HUES64 (cell line): ENCODE data around the gene SSBP2.
"Not testable (repeated sequence)": the region's sequence is repeated elsewhere in the genome, so short reads cannot be mapped to it uniquely, and the experiment has no call there.

Experiments used
- H3K27ac ChIP-seq: 2 replicates; pipeline ENCODE4 v1.7.0; 2013; ENCODE audit warnings: low read depth, low read length, inconsistent platforms
- H3K27me3 ChIP-seq: 2 replicates; pipeline ENCODE4 v1.6.1; 2013; ENCODE audit warnings: mild to moderate bottlenecking, low read length; ENCODE audit not compliant: insufficient read depth
- H3K36me3 ChIP-seq: 2 replicates; pipeline ENCODE4 v1.6.1; 2013; ENCODE audit warnings: mild to moderate bottlenecking, low read length; ENCODE audit not compliant: insufficient read depth
- H3K4me1 ChIP-seq: 2 replicates; pipeline ENCODE4 v1.6.1; 2013; ENCODE audit warnings: mild to moderate bottlenecking, low read length, moderate library complexity; ENCODE audit not compliant: insufficient read depth
- H3K4me3 ChIP-seq: 2 replicates; pipeline ENCODE4 v1.5.1; 2013; ENCODE audit warnings: mild to moderate bottlenecking, low read length, moderate library complexity
- H3K9ac ChIP-seq: 2 replicates; pipeline ENCODE4 v1.6.1; 2013; ENCODE audit warnings: mild to moderate bottlenecking, low read depth, low read length
- H3K9me3 ChIP-seq: 2 replicates; pipeline ENCODE4 v1.6.1; 2013; ENCODE audit warnings: low read depth, low read length; ENCODE audit not compliant: insufficient read depth
- WGBS: fragments of 150-250, 120-280 bp; methylation state at CpG from one replicate; pipeline ENCODE4 v1.1.7; 2013; ENCODE audit warnings: missing lambda C conversion rate; 5-methylcytosine and 5-hydroxymethylcytosine counted together

Gene SSBP2

DNA sequence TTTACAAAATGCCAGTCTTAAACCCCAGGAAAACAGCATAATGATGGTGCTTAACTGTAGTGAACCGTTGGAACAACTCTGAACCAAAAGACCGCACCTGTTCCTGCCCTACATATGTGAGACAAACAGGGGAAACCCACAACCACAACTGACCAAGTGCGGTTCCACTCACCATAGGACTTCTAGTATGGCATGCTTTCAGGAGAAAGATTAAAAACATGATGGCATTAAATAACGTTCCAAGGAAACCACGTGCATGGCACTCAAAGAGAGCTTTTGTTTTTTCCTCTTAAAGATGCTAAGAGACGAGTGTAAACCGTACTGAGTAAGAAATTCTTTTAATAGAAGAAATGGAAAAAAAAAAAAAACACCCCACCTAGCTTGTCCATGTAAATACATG is 119.8 kb downstream of the SSBP2 start:
- H3K36me3 ChIP-seq, result peaks cover 5% of the 10 kb centered on the region; the same call in 1 of the 2 replicates
- 96% methylated on average over 7 of the region's 7 CpGs for WGBS
- no peak overlapping the region for H3K4me3 ChIP-seq
- no peaks in the 10 kb centered on the region for H3K9me3 ChIP-seq
- H3K4me1 ChIP-seq, result no peaks in the 10 kb centered on the region; the same call in 1 of the 2 replicates
- H3K9ac ChIP-seq, result no peak overlapping the region
- no peaks in the 10 kb centered on the region for H3K27me3 ChIP-seq
- no peak overlapping the region for H3K27ac ChIP-seq

- H3K9ac ChIP-seq, result no peak overlapping the region
- no peaks in the 10 kb centered on the region for H3K9me3 ChIP-seq
- 77% methylated on average over 2 of the region's 2 CpGs for WGBS
- H3K27me3 ChIP-seq, result no peaks in the 10 kb centered on the region
- no peak overlapping the region for H3K27ac ChIP-seq
- no peak overlapping the region for H3K4me3 ChIP-seq
- no peaks in the 10 kb centered on the region; the same call in 1 of the 2 replicates for H3K4me1 ChIP-seq
- peaks cover 5% of the 10 kb centered on the region; the same call in 1 of the 2 replicates for H3K36me3 ChIP-seq
These were observed 120.2 kb downstream of the SSBP2 start for GRCh38 chr5:81630684-81631083.

- Histone ChIP-seq H3K4me1 (no peaks in the 10 kb centered on the region; the same call in 1 of the 2 replicates), H3K36me3 (peaks cover 5% of the 10 kb centered on the region; the same call in 1 of the 2 replicates), H3K9ac (no peak overlapping the region), H3K9me3 (no peaks in the 10 kb centered on the region), H3K27me3 (no peaks in the 10 kb centered on the region), H3K27ac (no peak overlapping the region), H3K4me3 (no peak overlapping the region)
- 92% methylated on average over 1 of the region's 1 CpG for WGBS
These were observed 120.9 kb downstream of the SSBP2 start for GRCh38 chr5:81629986-81630385.

DNA sequence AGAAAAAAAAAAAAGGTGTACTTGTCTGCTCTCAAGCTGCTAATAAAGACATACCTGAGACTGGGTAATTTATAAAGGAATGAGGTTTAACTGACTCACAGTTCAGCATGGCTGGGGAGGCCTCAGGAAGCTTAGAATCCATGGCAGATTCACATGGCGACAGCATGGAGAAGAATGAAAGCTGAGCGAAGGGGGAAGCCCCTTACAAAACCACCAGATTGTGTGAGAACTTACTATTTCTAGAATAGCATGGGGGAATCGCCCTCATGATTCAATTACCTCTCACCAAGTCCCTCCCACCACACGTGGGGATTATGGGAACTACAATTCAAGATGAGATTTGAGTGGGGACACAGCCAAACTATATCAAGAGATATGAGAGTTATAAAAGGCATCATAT is 122.8 kb downstream of the SSBP2 start:
- H3K36me3 ChIP-seq, H3K9me3 ChIP-seq, H3K9ac ChIP-seq, H3K4me3 ChIP-seq, H3K4me1 ChIP-seq, H3K27ac ChIP-seq, H3K27me3 ChIP-seq: not testable (repeated sequence)
- WGBS, result 100% methylated on average over 2 of the region's 4 CpGs

GRCh38 chr5:81626524-81626923 is 124.4 kb downstream of the SSBP2 start:
- 80% methylated on average over 1 of the region's 1 CpG for WGBS
- Histone ChIP-seq H3K27ac (no peak overlapping the region), H3K36me3 (peaks cover 5% of the 10 kb centered on the region; the same call in 1 of the 2 replicates), H3K9me3 (peaks cover 7% of the 10 kb centered on the region; the same call in 1 of the 2 replicates), H3K27me3 (no peaks in the 10 kb centered on the region), H3K9ac (no peak overlapping the region), H3K4me3 (no peak overlapping the region), H3K4me1 (no peaks in the 10 kb centered on the region)

DNA sequence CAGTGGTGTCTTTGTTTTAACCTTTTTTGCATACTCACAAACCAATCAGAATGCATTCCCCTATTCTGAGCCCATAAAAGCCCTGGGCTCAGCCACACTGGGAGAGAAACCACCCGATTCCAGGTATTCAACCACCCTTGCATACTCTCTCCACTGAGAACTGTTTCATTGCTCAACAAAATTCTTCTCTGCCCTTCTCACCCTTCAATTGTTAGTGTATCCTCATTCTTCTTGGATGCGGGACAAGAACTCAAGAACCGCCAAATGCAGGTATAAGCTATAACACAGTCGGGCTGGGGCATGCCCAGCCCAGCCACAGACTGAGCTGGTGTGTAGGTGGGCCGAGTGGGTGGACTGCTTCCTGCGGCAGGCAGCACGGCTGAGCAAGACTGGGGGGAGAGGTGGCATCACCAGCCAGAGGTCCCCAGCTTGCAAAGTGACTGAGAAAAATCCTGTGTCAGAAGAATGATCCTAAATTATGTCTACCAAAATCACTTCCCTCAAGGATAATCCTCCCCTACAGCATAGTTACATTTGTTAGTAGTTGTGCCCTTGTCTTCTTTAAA is 141.0 kb downstream of the SSBP2 start:
- H3K4me1 ChIP-seq, result peaks cover 22% of the 10 kb centered on the region
- H3K27me3 ChIP-seq, result no peaks in the 10 kb centered on the region
- no peak overlapping the region for H3K9ac ChIP-seq
- no peak overlapping the region for H3K4me3 ChIP-seq
- WGBS, result 94% methylated on average over 7 of the region's 7 CpGs
- no peak overlapping the region for H3K27ac ChIP-seq
- H3K9me3 ChIP-seq, result peaks cover 25% of the 10 kb centered on the region
- H3K36me3 ChIP-seq, result peaks cover 40% of the 10 kb centered on the region

DNA sequence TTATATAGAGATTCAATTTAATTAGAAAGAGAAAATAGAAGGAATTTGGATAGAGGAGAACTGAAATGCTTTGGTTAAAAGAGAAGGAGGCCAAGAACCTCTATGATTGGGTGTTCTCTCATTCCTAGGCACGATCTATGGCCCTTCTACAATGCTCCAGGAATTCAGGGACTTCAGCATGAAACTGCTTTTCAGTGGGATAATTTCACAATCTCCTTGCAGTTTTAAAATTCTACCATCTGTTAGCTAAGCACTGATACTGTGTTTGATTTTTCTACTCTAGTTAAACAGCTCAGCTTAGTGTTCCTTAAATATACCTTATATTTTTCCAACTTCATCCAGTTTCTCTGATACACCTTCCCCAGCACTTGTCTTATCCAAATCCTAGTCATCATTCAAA is 141.9 kb downstream of the SSBP2 start:
- Histone ChIP-seq H3K27ac (no peak overlapping the region), H3K9ac (no peak overlapping the region), H3K9me3 (peaks cover 25% of the 10 kb centered on the region), H3K27me3 (no peaks in the 10 kb centered on the region), H3K4me1 (peaks cover 30% of the 10 kb centered on the region), H3K36me3 (peaks cover 40% of the 10 kb centered on the region), H3K4me3 (no peak overlapping the region)
- 94% methylated on average over 1 of the region's 1 CpG for WGBS

GRCh38 chr5:81607693-81608092 is 143.2 kb downstream of the SSBP2 start:
- no peaks in the 10 kb centered on the region for H3K27me3 ChIP-seq
- H3K9ac ChIP-seq, result no peak overlapping the region
- H3K27ac ChIP-seq, result no peak overlapping the region
- WGBS, result 94% methylated on average over 1 of the region's 1 CpG
- H3K9me3 ChIP-seq, result peaks cover 25% of the 10 kb centered on the region
- H3K4me1 ChIP-seq, result peaks cover 34% of the 10 kb centered on the region
- H3K36me3 ChIP-seq, result peaks cover 33% of the 10 kb centered on the region
- no peak overlapping the region for H3K4me3 ChIP-seq

GRCh38 chr5:81606150-81606549 is 144.7 kb downstream of the SSBP2 start:
- H3K36me3 ChIP-seq, result peaks cover 25% of the 10 kb centered on the region
- peaks cover 45% of the 10 kb centered on the region for H3K4me1 ChIP-seq
- 27% methylated on average over 2 of the region's 2 CpGs for WGBS
- no peak overlapping the region for H3K9ac ChIP-seq
- H3K27me3 ChIP-seq, result no peaks in the 10 kb centered on the region
- H3K9me3 ChIP-seq, result peaks cover 21% of the 10 kb centered on the region
- H3K27ac ChIP-seq, result peak overlapping the region; percentile 69; the same call in 1 of the 2 replicates
- H3K4me3 ChIP-seq, result no peak overlapping the region

- peaks cover 19% of the 10 kb centered on the region for H3K36me3 ChIP-seq
- H3K27ac ChIP-seq, result peak overlapping the region; percentile 69; the same call in 1 of the 2 replicates
- H3K4me1 ChIP-seq, result peaks cover 45% of the 10 kb centered on the region
- peaks cover 14% of the 10 kb centered on the region for H3K9me3 ChIP-seq
- no peak overlapping the region for H3K9ac ChIP-seq
- H3K4me3 ChIP-seq, result no peak overlapping the region
- 92% methylated on average over 1 of the region's 2 CpGs for WGBS
- H3K27me3 ChIP-seq, result no peaks in the 10 kb centered on the region
These were observed 145.6 kb downstream of the SSBP2 start for GRCh38 chr5:81605299-81605698.

- Histone ChIP-seq H3K9ac (no peak overlapping the region), H3K27me3 (no peaks in the 10 kb centered on the region), H3K4me3 (no peak overlapping the region), H3K27ac (no peak overlapping the region), H3K36me3 (peaks cover 9% of the 10 kb centered on the region; the same call in 1 of the 2 replicates), H3K9me3 (peaks cover 3% of the 10 kb centered on the region), H3K4me1 (peaks cover 45% of the 10 kb centered on the region)
These were observed 146.7 kb downstream of the SSBP2 start for GRCh38 chr5:81604193-81604592.

- no CpG with 5 or more reads among the region's 1 CpG for WGBS
These were observed 149.0 kb downstream of the SSBP2 start for GRCh38 chr5:81601919-81602318.

More at GRCh38 chr5:81601919-81602318, 149.0 kb downstream of the SSBP2 start:
- Histone ChIP-seq H3K36me3 (peaks cover 10% of the 10 kb centered on the region; the same call in 1 of the 2 replicates), H3K4me1 (peaks cover 43% of the 10 kb centered on the region), H3K27ac (no peak overlapping the region), H3K4me3 (no peak overlapping the region), H3K9ac (no peak overlapping the region), H3K27me3 (no peaks in the 10 kb centered on the region), H3K9me3 (peaks cover 4% of the 10 kb centered on the region; the same call in 1 of the 2 replicates)
